Left lobe of liver (tissue), 2 donors: ENCODE measurements around the gene STK40. TPM values are rescaled to one million over a fixed set of nuclear protein-coding genes. Genes with fewer than 3 reads are reported as not detected.

Experiments
- ATAC-seq: fragments of 200-7000 bp; cut with Tn5 transposase; one replicate; pipeline ENCODE4 v1.9.1; 2020; ENCODE audit warnings: mild to moderate bottlenecking, moderate library complexity
- DNase-seq: peaks from one replicate; pipeline ENCODE4 v3.0.0-alpha.2; 2020; ENCODE audit warnings: low spot score
- total RNA-seq: library from RNA; stranded (reverse); gene quantifications from one replicate; pipeline ENCODE4 v1.2.1, GENCODE V29; 2021
- donor health status: DM: no; HTN: no; CAD: no; lungs with moderate emphysema.
- donor health status: DM: no; HTN: yes; CAD: no.

STK40 gene
- total RNA-seq, 1 donor from 2014 or later = 31.6 TPM

- DNase-seq (no peak), ATAC-seq (no peak)
These were observed 38.9 kb downstream of the STK40 start for GRCh38 chr1:36346741-36347370.

- ATAC-seq = no peak
- DNase-seq = no peak
These were observed 40.4 kb downstream of the STK40 start for GRCh38 chr1:36345353-36345752.

DNA sequence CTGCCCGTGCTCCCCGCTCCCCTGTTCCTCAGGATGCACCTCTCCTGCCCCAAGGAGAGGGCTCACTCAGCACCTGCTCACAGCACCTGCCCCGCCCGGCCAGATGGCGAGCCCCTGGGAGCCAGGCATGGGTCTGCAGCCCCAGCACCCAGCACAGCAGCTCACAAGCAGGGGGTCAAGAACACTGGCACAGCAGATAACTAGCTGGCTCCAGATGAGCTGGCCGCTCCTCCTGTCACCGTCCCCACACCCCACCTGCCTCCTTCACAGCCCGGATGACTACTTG is 41.4 kb downstream of the STK40 start:
- no peak for ATAC-seq
- DNase-seq = no peak

- ATAC-seq = no peak
- DNase-seq = no peak
These were observed 41.9 kb downstream of the STK40 start for GRCh38 chr1:36343651-36344394.

DNA sequence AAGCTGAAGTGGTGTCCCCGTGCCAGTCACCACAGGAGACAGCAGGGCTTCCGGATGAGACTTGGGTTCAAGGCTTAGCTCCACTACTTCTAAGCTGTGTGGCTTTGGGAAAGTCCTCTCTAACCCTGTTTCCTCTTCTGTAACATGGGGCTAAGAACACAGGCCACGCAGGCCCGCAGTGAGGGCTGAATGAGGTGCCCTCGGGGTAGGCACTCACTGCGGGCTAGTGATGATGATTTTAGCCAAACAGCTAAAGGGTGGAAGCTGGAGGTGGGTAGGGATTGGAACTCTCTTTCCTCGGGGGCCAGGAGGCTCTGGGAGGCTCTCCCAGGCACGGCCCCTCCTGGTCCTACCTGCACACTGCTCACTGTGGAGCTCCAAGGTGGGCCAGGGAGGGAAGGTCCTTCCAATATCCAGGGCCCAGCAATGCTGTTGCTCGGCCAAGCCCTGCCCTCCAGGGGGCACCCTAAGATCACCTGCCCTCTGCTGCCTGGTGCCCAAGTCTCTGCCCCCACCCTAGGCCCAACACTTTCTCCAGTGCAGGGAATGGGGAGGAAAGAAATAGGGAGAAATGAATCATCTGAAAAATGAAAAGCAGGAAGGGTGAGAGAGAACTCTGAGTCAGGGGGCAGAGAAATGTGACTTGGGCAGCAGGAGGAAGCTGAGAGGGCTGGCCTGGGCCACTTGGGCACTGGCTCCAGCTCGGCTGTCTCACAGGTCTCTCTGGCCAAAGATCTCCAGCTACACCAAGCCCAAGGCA is 43.1 kb downstream of the STK40 start:
- ATAC-seq (peak; percentile 68), DNase-seq (no peak)

GRCh38 chr1:36341626-36342320 is 44.0 kb downstream of the STK40 start:
- no peak for ATAC-seq
- DNase-seq = no peak

DNA sequence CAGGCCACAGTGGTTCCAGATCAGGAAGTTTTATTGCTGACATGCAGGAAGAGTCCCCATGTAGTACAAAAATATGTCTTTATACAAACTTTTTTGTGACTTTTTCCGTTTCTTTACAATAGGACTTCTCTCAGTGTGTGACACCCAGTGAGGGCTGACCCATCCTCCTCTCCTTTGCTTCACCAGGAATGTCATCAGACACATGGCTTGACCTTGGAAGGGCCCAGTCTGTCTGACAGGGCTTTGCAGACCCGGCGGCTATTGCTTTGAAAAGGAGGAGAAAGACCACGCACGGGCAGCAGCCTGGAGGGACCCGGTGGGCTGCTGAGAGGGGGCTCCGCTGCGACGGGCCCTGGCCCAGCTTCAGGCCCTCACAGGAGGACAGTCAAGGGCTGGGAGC is 46.1 kb downstream of the STK40 start:
- ATAC-seq (no peak), DNase-seq (no peak)

DNA sequence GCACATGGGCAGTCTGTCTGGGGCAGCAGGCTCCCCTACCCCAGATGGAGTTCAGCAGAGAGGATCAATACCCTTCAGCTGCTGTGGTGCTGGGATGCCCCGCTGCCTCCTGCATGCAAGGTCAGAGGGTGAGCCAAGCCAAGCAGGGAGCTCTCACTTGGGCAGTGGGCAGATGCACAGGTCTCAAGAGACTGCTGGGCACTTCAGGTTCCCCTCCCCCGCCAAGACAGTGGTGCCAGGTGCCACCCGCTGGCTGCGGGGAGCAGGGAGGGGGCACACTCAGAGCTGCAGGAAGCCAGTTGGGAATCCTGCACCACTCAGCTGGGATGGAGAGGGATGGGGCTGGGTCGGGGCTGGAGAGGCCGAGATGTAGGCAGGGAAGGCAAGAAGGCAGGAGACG is 46.5 kb downstream of the STK40 start:
- DNase-seq = no peak
- ATAC-seq = peak; percentile 10

DNA sequence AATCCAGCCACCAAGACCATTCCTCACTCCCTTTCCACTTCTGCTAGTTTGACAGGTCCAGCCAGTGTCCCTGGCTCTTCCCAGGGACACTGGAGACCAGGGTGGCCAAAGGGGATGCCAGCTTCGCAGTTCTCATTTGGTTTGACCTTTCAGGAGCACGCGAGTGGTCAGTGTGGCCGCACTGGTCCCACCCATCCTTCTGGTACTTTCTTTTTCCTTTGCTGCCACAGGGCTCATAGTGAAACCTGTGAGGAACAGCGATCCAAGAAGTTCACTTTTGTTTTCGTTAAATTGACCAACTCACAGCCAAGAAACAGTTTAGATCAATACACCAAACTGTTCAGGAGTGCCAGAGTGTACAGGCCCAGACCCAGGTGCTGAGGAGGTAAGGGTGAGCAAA is 47.9 kb downstream of the STK40 start:
- no peak for DNase-seq
- no peak for ATAC-seq

DNA sequence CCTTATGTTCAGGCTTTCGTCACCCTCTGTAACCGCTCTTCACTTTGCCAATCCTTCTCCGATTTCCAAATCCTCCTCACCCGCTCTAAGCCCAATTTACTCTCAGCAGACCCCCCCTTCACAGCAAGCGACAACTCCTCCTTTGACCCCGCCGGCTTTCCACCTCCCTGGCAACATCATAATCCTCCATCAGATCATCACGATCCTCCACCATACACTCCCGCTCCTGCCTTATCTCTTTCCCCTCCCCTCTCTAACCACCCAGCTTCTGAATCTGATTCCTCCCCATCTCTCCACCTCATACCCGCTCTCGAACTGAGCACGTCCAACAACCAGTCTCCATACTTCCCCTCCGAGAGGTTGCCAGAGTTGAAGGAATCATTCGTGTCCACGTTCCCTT is 54.8 kb downstream of the STK40 start:
- no peak for ATAC-seq
- DNase-seq = no peak

DNA sequence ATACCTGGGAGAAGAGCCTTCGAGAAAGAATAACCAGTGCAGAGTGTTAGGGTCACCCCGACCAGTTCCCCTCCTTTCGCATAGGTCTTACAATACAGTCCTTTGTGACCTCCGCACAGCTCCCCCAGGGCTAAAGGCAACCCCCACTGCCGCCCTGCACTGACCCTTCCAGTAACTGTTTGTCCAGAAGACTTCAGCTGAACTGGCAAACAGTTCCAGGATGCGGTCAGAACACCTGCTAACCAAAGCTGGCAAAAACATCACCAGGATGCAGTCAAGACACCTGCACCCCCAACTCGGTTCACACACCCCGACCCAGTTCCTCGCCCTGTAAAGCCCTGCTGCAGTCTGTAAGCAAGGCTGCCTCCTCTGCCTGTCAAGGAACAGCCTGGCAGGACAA is 55.9 kb downstream of the STK40 start:
- DNase-seq = no peak
- no peak for ATAC-seq

- DNase-seq = no peak
- peak; percentile 53 for ATAC-seq
These were observed 57.0 kb downstream of the STK40 start for GRCh38 chr1:36328713-36329112.

DNA sequence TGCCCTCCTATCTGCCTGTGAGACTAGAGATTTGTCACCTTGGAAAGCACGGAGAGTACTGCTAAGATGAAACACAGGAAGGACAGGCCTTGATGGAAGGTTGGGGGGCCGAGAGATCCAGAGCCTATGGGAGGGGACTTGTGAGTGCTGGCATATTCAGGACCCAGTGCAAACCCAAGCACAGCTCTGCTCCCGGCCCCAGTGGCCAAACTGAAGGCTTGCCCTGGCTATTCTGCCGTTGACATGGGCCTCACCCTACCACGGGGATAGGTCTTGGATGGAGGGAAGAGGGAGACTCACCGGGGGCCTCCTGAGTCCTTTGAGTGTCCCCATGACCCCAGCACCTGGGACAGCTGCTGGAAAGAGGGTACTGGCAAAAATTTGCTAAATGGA is 57.6 kb downstream of the STK40 start:
- no peak for DNase-seq

GRCh38 chr1:36327421-36328087 is 58.2 kb downstream of the STK40 start:
- ATAC-seq (no peak), DNase-seq (no peak)

More for the DNA sequence above, 57.6 kb downstream of the STK40 start:
- no peak for ATAC-seq

DNA sequence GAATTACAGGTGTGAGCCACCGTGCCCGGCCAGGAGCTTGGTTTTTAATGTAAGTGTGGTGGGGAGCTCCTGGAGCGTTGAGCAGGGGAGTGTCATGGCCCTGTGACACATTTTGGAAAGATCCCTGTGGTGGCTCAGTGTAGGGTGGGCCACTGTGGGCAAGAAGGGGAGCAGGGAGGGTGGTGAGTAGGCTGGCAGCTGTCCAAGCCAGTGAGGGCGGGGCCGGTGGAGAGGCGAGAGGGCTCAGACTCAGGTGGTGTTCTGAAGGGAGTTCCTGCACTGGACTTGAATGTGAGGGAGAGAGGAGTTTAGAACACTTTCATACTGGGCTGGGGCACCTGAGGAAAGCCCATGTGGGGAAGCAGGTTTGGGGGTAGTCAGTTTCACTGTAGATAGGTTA is 59.2 kb downstream of the STK40 start:
- DNase-seq = no peak
- ATAC-seq = no peak

DNA sequence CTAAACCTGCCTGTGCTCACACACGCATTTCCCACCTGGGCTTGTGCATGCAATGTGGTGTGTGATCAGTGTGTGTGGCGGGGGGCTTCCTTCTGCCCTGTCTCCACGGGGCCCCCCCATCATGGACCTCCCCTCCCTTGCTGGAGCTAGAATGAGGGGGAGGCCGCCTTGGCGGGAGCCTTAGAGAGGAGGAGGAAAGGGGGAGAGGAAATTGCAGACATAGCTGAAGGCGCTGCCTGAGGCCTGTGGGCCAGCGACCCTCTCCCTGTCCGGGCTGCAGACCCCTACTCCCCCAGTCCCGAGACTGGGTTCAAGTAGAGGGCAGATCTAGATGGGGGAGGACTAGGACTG is 61.4 kb downstream of the STK40 start:
- ATAC-seq (no peak), DNase-seq (no peak)

DNA sequence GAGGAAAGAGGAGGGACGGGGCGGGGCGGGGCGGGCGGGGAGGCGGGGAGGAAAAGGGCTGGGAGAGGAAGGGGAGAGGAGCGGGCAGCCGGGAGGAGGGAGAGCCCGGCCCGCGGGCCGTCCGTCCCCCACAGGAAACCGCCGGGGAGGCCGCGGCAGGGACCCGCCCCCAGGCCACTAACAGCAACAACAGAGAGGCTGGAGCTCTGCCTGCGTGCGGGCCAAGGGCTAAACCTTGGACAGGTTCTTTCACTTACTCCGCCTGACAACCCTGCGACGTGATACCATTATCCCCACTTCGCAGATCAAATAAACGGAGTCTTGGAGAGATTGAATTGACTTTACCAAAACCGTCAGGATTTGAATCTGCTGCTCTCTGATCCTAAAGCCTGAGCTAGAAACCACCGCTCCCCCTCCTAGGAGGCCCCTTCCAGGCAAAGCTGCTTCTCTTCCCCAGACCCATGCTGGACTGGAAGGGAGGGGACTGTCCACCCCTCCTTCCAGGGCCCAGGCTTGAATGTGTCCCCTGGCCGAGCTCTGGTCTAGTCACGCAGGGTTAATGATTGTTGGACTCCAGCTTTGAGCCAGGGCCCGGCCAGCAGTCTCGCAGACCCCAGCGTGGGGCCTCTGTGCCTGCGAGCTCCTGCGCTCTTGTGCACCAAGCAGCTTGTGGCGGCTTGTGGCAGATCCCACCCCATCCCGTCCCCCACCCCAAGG is 61.9 kb downstream of the STK40 start, which contains the start of gene EVA1B:
EVA1B (minus strand) TSS at position 10 of the 717 bp plus-strand sequence. CDS start 608 bp downstream, outside the sequence.
- DNase-seq = peak; percentile 73
- ATAC-seq = peak; percentile 67

DNA sequence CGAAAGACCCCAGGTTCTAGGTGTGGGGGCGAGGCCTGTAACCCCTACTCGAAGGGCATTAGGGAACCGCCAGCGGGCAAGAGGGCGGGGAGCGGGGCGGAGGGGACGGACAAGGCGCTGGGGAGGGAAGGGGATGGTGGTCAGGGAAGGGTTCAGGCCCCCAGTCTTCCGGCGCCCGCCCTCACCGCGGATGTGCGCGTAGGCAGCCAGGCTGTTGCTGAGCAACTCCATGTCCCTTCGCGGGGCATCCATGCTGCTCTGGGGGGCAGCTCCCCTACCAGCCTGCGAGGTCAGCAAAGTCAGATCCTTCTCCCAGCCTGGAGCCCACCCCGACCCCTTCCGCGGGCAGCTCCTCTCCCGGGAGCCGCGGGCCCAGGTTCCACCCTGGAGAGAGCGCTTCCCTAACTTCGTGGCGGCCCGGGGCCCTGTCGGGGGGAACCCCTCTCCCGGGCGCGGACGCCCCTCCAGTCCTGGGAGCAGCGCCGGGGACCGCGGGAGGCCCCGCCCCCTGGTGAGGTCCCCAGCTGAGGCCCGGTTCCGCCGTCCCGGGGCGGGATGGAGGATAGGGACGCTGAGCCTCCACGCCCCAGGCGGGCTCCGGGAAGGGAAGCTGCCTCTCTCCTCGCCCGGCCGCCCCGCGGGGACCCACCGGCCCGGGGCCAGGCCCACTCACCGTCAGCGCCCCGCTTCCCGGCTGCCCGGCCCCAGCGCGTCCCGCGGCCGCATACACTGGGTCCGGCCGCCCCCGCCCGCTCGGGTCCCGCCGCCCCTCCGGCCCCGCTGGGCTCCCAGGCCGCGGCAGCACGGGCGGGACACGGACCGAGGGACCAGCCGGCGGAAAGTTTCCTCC is 62.7 kb downstream of the STK40 start:
- DNase-seq = no peak
- peak; percentile 31 for ATAC-seq

- ATAC-seq = no peak
- no peak for DNase-seq
These were observed 63.5 kb downstream of the STK40 start for GRCh38 chr1:36322041-36322785.
